NK-92 treated with Interleukin-12 subunit alpha and Interleukin-12 subunit beta, amount 100 ng/mL, for 24 hours (cell line): ENCODE results near the gene CCDC187.

Experiments
- DNase-seq: peaks from one replicate; lab custom pipeline; 2025; lab: John Stamatoyannopoulos, UW

CCDC187 gene

DNA sequence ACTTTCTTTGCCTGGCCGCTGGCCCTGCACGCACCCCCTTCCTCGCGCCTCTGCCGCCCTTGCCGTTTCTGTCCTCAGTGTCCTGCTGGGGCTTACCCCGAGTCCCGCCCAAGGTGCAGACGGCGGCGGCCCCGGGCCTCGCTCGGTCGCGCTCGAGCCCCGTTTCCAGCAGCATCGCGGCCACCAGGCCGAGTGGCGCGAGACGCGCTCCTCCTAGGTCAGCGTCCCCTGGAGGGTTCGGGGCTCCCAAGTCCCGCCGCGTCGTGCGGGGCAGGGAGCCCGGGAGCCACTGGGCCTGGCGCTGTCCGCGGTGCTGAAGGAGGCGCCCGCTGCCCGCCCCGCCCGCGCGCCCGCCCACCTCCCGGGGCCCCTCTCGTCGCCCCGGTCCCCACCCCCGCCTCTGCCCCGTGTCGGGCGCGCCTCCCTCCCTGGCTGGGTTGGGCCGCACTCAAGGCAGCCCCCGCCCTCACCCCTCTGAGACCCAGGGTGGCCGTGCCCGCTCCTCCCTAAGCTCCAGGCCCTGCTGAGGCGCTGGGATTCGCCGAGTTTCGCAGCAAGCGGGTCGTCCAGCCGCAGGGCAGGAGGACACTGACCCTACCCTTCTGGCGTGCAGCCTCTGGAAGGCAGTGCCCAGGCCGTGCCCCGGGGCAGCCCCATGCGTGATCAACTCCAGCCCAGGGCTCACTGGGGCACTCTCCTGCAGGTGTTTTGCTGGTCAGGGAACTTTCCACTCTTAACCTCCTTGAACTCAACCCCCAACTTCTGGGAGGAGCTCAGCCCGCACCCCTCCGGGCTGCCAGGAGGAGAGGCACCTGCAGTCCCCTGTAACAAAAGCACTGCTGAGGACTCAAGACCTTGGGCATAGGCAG lies 98.8 kb downstream of the CCDC187 start, which contains the start of gene LHX3:
Gene LHX3 (minus strand): TSS at position 291 of the 869 bp plus-strand sequence. CDS start 116 bp downstream, at position 175.
- no peak for DNase-seq

- no peak for DNase-seq
Measured at GRCh38 chr9:136204145-136204805, 99.6 kb downstream of the CCDC187 start.

DNA sequence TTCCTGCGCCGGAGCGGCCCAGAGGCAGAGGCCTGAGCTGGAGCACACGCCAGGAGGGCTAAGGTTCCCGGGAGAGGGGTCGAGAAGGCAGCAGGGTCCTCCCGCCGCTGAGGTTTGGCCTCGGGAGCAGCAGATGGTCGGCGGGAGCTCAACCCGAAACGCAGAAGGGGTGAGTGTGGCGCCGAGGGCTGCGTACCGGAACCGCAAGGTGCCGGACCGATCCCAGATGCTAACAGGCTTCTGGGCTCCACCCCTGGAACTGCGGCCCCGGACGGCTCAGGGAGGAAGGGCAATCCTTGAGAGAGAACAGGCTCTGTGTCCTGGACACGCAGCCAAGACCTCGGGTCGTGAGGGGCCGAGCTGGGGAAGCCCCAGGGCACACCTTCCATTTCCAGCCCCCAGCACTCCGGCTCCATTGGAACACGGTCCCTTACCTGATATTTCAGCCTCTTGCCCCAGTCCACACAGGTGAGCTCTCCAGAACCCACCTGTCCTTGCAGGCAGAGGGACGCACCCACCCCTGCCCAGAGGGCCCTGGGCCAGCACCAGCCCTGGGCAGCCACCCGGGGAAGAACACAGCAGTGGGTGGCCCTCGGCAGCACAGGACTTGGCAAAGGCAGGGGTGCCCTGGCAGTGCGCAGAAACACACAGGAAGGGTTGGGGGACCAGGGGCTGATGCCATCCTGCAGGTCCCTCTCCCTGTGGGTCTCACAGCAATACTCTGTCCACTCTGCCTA lies 100.3 kb downstream of the CCDC187 start:
- no peak for DNase-seq

GRCh38 chr9:136202454-136203407 lies 101.2 kb downstream of the CCDC187 start:
- DNase-seq, result no peak

GRCh38 chr9:136201609-136202453 lies 102.1 kb downstream of the CCDC187 start:
- DNase-seq, result no peak

DNA sequence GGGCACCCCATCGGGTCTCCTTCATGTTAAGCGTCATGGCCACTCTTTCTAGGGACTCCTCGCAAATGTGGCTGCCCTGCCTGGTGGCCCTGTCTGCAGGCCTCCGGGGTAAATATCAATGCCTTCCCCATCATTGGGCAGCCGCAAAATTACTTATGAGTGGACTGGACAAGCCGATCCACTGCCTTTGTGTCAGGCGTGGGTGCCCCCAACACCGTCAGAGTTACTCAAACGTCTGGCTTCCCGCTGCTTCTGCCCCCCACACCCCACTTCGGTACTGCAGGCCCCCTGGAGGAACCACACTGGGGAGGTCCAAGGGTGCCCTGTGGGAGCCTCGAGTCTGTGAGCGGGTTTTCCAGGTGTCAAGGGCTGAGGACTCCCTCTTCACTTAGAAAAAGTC lies 102.7 kb downstream of the CCDC187 start:
- DNase-seq, result no peak

- no peak for DNase-seq
Measured at GRCh38 chr9:136200424-136200823, 103.5 kb downstream of the CCDC187 start.
